SJSA1 (cell line): ENCODE data around the gene RAPGEF5. TPM values are rescaled to one million over a fixed set of nuclear protein-coding genes. Genes with fewer than 3 reads are reported as not detected.

Experiments
- DNase-seq, 2 experiments: peaks; one replicate each; pipeline ENCODE4 v3.0.0-alpha.2; 2015 to 2020; ENCODE audit warnings: low spot score in 2 of 2, low read depth in 1 of 2
- H3K27ac ChIP-seq: fragments of 250-450 bp; sonication (Bioruptor Pico); 2 replicates; pipeline ENCODE4 v1.5.1; 2020; ENCODE audit warnings: mild to moderate bottlenecking, moderate library complexity
- H3K27me3 ChIP-seq: fragments of 250-450 bp; sonication (Bioruptor Pico); replicated peaks from 2 replicates; pipeline ENCODE4 v1.5.1; 2020; ENCODE audit warnings: mild to moderate bottlenecking, moderate library complexity
- H3K36me3 ChIP-seq: fragments of 250-450 bp; sonication (Bioruptor Pico); 2 replicates; pipeline ENCODE4 v1.5.1; 2020; ENCODE audit warnings: mild to moderate bottlenecking
- H3K4me1 ChIP-seq: fragments of 250-450 bp; sonication (Bioruptor Pico); replicated peaks from 2 replicates; pipeline ENCODE4 v1.6.1; 2021; ENCODE audit warnings: mild to moderate bottlenecking
- H3K4me3 ChIP-seq: fragments of 250-450 bp; sonication (Bioruptor Pico); 2 replicates; pipeline ENCODE4 v1.5.1; 2020; ENCODE audit warnings: mild to moderate bottlenecking
- H3K9me3 ChIP-seq: fragments of 250-450 bp; sonication (Bioruptor Pico); replicated peaks from 2 replicates; pipeline ENCODE4 v1.5.1; 2020; ENCODE audit warnings: mild to moderate bottlenecking
- total RNA-seq: library from RNA; depleted of rRNA; stranded (reverse); fragments of >200 nt; shearing (Covaris generic); gene quantifications from 2 replicates; pipeline ENCODE4 v1.2.3, GENCODE V29; 2014

Gene RAPGEF5
- total RNA-seq, 1 experiment from 2014 or later: 0.03 TPM

DNA sequence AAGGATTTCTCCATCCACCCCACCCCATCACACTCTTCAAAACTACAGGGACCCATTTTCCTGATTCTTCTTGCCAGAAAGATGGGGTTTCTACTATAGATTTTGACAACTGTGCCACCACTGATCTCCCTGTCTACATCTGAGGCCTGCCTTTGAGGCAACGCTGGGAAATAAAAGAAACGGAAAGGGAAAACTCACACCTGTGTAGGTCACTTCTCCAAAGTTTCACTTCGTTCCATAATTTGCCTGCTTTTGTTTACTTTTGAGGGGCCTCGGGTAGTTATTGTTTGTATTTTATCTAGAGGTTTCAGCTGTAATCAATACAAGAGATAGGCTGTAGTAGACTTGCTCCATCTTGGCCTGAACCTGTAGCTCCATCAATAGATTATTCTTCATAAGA lies 56.1 kb downstream of the RAPGEF5 start:
- no peaks in the 10 kb centered on the region for H3K27me3 ChIP-seq
- H3K4me3 ChIP-seq: no peak overlapping the region
- no peak for DNase-seq
- H3K27ac ChIP-seq: no peak overlapping the region
- no peaks in the 10 kb centered on the region for H3K36me3 ChIP-seq
- H3K9me3 ChIP-seq: no peaks in the 10 kb centered on the region
- H3K4me1 ChIP-seq: no peaks in the 10 kb centered on the region

DNA sequence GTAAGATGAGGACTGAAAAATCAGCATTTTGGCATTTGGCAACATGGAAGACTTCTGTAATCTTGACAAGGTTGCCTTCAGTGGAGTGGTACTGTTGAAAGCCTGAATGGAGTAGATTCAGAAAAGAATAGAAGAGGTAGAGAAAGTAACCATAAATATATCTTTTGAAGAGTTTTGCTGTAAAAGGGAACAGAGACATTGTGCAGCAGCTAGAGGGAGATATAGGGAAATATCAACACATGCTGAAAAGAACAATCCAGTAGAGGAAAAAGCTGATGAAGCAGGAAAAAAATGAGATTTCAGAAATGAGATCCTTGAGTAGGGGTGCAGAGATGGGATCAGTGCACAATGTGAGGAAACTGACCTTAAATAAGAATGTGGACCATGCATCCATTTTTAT lies 60.0 kb downstream of the RAPGEF5 start:
- no peaks in the 10 kb centered on the region for H3K9me3 ChIP-seq
- H3K4me3 ChIP-seq: no peak overlapping the region
- no peaks in the 10 kb centered on the region for H3K27me3 ChIP-seq
- H3K27ac ChIP-seq: no peak overlapping the region
- no peak for DNase-seq
- H3K4me1 ChIP-seq: no peaks in the 10 kb centered on the region
- H3K36me3 ChIP-seq: no peaks in the 10 kb centered on the region

DNA sequence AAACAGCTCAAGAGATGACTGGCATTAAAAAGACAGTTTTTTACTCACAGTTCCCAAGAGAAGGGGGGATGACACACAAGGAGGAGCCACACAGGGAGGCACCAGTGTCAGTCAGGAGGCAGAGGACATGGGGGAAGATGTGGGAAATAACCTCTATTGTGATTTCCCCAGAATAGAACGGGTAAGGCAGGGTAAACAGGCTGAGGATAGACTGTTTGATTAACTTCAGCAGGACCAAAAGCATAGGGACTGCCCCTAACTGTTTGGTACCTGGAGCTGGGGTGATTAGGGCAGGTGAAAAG lies 60.7 kb downstream of the RAPGEF5 start:
- no peak for DNase-seq
- H3K9me3 ChIP-seq: no peaks in the 10 kb centered on the region
- H3K36me3 ChIP-seq: no peaks in the 10 kb centered on the region
- no peaks in the 10 kb centered on the region for H3K4me1 ChIP-seq
- no peak overlapping the region for H3K4me3 ChIP-seq
- no peak overlapping the region for H3K27ac ChIP-seq
- H3K27me3 ChIP-seq: no peaks in the 10 kb centered on the region

GRCh38 chr7:22295402-22296264 lies 61.3 kb downstream of the RAPGEF5 start:
- no peaks in the 10 kb centered on the region for H3K27me3 ChIP-seq
- H3K4me1 ChIP-seq: no peaks in the 10 kb centered on the region
- H3K4me3 ChIP-seq: no peak overlapping the region
- no peaks in the 10 kb centered on the region for H3K9me3 ChIP-seq
- no peak for DNase-seq
- no peaks in the 10 kb centered on the region for H3K36me3 ChIP-seq
- H3K27ac ChIP-seq: no peak overlapping the region

GRCh38 chr7:22292531-22292930 lies 64.4 kb downstream of the RAPGEF5 start:
- no peak for DNase-seq
- Histone ChIP-seq H3K27me3 (0 out of 2 replicates have a peak, but pooled peaks cover 2% of the 10 kb centered on the region), H3K27ac (no peak overlapping the region), H3K9me3 (no peaks in the 10 kb centered on the region), H3K36me3 (no peaks in the 10 kb centered on the region), H3K4me3 (no peak overlapping the region), H3K4me1 (no peaks in the 10 kb centered on the region)

- no peaks in the 10 kb centered on the region for H3K9me3 ChIP-seq
- H3K36me3 ChIP-seq: no peaks in the 10 kb centered on the region
- DNase-seq: no peak
- 0 out of 2 replicates have a peak, but pooled peaks cover 2% of the 10 kb centered on the region for H3K27me3 ChIP-seq
- H3K4me1 ChIP-seq: no peaks in the 10 kb centered on the region
- no peak overlapping the region for H3K4me3 ChIP-seq
- no peak overlapping the region for H3K27ac ChIP-seq
These were observed 65.0 kb downstream of the RAPGEF5 start for GRCh38 chr7:22291977-22292376.

GRCh38 chr7:22288202-22288601 lies 68.8 kb downstream of the RAPGEF5 start:
- no peaks in the 10 kb centered on the region for H3K36me3 ChIP-seq
- no peak overlapping the region for H3K4me3 ChIP-seq
- no peak for DNase-seq
- H3K9me3 ChIP-seq: no peaks in the 10 kb centered on the region
- H3K27me3 ChIP-seq: peaks cover 2% of the 10 kb centered on the region; the same call in 1 of the 2 replicates
- no peak overlapping the region for H3K27ac ChIP-seq
- no peaks in the 10 kb centered on the region for H3K4me1 ChIP-seq

DNA sequence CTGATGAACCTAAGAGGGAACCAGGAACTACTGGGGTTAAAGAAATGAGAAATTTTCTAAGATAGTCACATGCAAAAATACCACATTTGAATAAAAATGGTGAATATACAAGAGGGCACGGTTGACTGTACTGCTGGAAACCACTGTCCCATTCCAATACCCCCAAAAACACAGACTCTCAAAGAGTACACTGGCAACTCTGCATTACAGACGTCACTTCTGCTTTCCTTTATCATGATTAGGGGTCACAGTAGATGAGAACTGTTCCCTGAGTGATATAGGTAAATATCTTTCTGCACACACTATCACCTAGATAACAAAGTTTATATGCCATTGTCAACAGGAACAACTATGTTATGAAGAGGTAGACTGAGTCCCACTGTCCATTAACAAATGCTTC lies 69.5 kb downstream of the RAPGEF5 start:
- Histone ChIP-seq H3K36me3 (no peaks in the 10 kb centered on the region), H3K9me3 (no peaks in the 10 kb centered on the region), H3K27ac (no peak overlapping the region), H3K27me3 (peaks cover 5% of the 10 kb centered on the region; the same call in 1 of the 2 replicates), H3K4me1 (no peaks in the 10 kb centered on the region), H3K4me3 (no peak overlapping the region)
- DNase-seq: no peak

- Histone ChIP-seq H3K9me3 (no peaks in the 10 kb centered on the region), H3K36me3 (no peaks in the 10 kb centered on the region), H3K27me3 (peaks cover 6% of the 10 kb centered on the region; the same call in 1 of the 2 replicates), H3K4me3 (no peak overlapping the region), H3K4me1 (no peaks in the 10 kb centered on the region), H3K27ac (no peak overlapping the region)
- no peak for DNase-seq
These were observed 70.5 kb downstream of the RAPGEF5 start for GRCh38 chr7:22286436-22286835.

GRCh38 chr7:22281481-22281880 lies 75.5 kb downstream of the RAPGEF5 start:
- Histone ChIP-seq H3K4me3 (no peak overlapping the region), H3K4me1 (no peaks in the 10 kb centered on the region), H3K27me3 (peaks cover 7% of the 10 kb centered on the region; the same call in 1 of the 2 replicates), H3K9me3 (no peaks in the 10 kb centered on the region), H3K27ac (no peak overlapping the region), H3K36me3 (no peaks in the 10 kb centered on the region)
- DNase-seq: no peak

DNA sequence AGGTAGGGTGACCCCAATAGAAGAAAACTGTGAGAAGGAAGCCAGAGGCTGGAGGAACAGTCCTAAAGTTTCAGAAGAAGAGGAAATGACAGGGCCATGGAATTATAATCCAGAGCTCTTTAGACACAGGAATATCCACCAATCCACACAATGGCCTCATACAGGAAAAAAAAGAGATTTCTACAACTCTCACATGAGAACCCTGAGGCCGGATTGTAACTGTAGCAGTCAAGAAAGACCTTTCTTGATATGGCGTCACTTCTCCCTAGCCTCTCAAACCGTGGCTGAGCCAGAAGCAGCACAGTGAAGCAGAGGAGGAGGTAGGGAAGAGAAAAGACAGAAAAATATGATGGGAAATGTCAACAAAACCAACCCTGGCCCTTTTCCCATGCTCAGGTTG lies 76.9 kb downstream of the RAPGEF5 start:
- no peaks in the 10 kb centered on the region for H3K4me1 ChIP-seq
- H3K9me3 ChIP-seq: no peaks in the 10 kb centered on the region
- H3K27me3 ChIP-seq: peaks cover 7% of the 10 kb centered on the region; the same call in 1 of the 2 replicates
- no peak for DNase-seq
- no peak overlapping the region for H3K4me3 ChIP-seq
- H3K36me3 ChIP-seq: no peaks in the 10 kb centered on the region
- H3K27ac ChIP-seq: no peak overlapping the region

- Histone ChIP-seq H3K9me3 (no peaks in the 10 kb centered on the region), H3K27ac (no peak overlapping the region), H3K4me3 (no peak overlapping the region), H3K27me3 (peaks cover 7% of the 10 kb centered on the region; the same call in 1 of the 2 replicates), H3K36me3 (no peaks in the 10 kb centered on the region), H3K4me1 (no peaks in the 10 kb centered on the region)
- no peak for DNase-seq
These were observed 78.3 kb downstream of the RAPGEF5 start for GRCh38 chr7:22278660-22279059.

DNA sequence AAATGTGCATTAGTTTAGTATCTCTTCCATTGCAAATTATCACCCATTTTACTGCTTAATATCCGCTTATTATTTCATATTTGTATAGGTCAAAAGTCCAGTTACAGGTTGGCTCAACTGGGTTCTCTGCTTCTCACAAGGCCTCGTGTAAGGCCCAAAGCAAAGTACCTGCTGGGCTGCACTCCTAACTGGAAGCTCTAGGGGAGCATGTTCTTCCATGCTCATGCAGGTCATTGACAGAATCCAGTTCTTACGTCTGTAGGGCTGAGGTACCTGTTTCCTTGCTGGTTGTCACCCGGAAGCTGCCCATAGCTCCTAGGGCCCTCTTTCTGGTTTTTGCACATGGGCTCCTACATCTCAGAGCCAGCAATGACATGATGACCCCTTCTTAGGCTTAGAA lies 79.6 kb downstream of the RAPGEF5 start:
- no peak overlapping the region for H3K4me3 ChIP-seq
- no peak overlapping the region for H3K27ac ChIP-seq
- H3K36me3 ChIP-seq: no peaks in the 10 kb centered on the region
- no peaks in the 10 kb centered on the region for H3K4me1 ChIP-seq
- no peak for DNase-seq
- no peaks in the 10 kb centered on the region for H3K9me3 ChIP-seq
- H3K27me3 ChIP-seq: 0 out of 2 replicates have a peak, but pooled peaks cover 3% of the 10 kb centered on the region

DNA sequence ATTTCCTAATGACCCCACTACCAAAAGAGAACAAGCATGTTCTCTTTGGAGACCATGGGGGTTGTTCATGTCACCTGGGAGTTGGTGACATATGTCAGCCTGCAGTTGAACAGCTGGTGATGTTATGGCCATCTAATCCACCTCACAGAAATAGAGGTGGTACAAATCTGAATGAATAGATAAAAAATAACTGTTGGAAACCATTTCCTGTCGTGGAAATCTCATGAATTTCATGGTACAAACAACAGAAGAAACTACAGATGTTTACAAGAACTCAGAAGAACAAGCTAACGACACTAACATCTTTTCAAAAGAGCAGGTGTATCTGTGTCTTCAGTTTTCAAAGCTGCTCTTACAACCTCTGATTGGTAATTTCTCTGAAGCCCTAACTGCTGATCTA lies 81.3 kb downstream of the RAPGEF5 start:
- DNase-seq: no peak
- no peaks in the 10 kb centered on the region for H3K36me3 ChIP-seq
- H3K9me3 ChIP-seq: no peaks in the 10 kb centered on the region
- H3K4me3 ChIP-seq: no peak overlapping the region
- no peak overlapping the region for H3K27ac ChIP-seq
- H3K4me1 ChIP-seq: no peaks in the 10 kb centered on the region
- 0 out of 2 replicates have a peak, but pooled peaks cover 4% of the 10 kb centered on the region for H3K27me3 ChIP-seq
